HCT116 (cell line): ENCODE results near the gene NRCAM. TPM values are rescaled to one million over a fixed set of nuclear protein-coding genes. Genes with fewer than 3 reads are reported as not detected.

Experiments used
- ATAC-seq: fragments of 200-7000 bp; cut with Tn5 transposase; 2 replicates; pipeline ENCODE4 v1.9.1; 2020; ENCODE audit warnings: mild to moderate bottlenecking, moderate library complexity
- BruUV-seq: library from RNA; stranded (reverse); fragments of 400-500 nt; replicated peaks from 2 replicates; lab custom pipeline; 2021; lab: Mats Ljungman, UMichigan
- CTCF ChIA-PET: fragments of 300-600 bp; sonication (Branson Sonifier 250); formaldehyde crosslinking; loops from one replicate; lab custom pipeline; 2021; ENCODE audit warnings: antibody characterized with exemption; lab: Charles Lee
- POLR2A ChIA-PET: fragments of 300-600, 350-600 bp; sonication (Branson Sonifier 250); formaldehyde crosslinking; loops from one replicate; lab custom pipeline; 2021; ENCODE audit warnings: antibody characterized with exemption; lab: Charles Lee
- RAD21 ChIA-PET, 2 experiments: fragments of 300-600 bp; sonication (Branson Sonifier 250); formaldehyde crosslinking; loops; one replicate each; lab custom pipeline; 2023; ENCODE audit warnings: low total read pairs in 2 of 2; ENCODE audit not compliant: uncharacterized antibody in 2 of 2, unreplicated experiment in 2 of 2, low non-redundant PET in 1 of 2; lab: Charles Lee
- DNase-seq: peaks from one replicate; pipeline ENCODE4 v3.0.0-alpha.2; 2010; ENCODE audit warnings: low read depth, low spot score
- H2AFZ ChIP-seq: fragments of 200-600 bp; shearing (Covaris generic), sonication (generic); 2 replicates; pipeline ENCODE4 v1.6.1; 2017; ENCODE audit warnings: low read depth, mixed run types, mixed read lengths, antibody characterized with exemption, low read length; ENCODE audit not compliant: poor library complexity, severe bottlenecking
- H3K27ac ChIP-seq: 2 replicates; pipeline ENCODE4 v1.5.1; 2012; ENCODE audit warnings: low read depth, low read length
- H3K27me3 ChIP-seq: fragments of 200-600 bp; sonication (generic); 2 replicates; pipeline ENCODE4 v1.6.1; 2016; ENCODE audit warnings: mixed run types, low read length, mixed read lengths; ENCODE audit not compliant: insufficient read depth
- H3K36me3 ChIP-seq, 2 experiments: fragments of 200-500 bp in 1 of 2; fragments of 200-600 bp in 1 of 2; sonication (Bioruptor generic) in 1 of 2; sonication (generic) in 1 of 2; 2 replicates each; pipeline versions ENCODE4 v1.5.1 to v1.6.1; 2014 to 2016; ENCODE audit warnings: low read length in 2 of 2, inconsistent platforms in 1 of 2, mixed read lengths in 1 of 2, mixed run types in 1 of 2; ENCODE audit not compliant: insufficient read depth in 2 of 2, control insufficient read depth in 1 of 2
- H3K4me1 ChIP-seq, 2 experiments: fragments of 200-600 bp in 1 of 2; sonication (generic) in 1 of 2; 2 replicates each; pipeline versions ENCODE4 v1.5.1 to v1.6.1; 2012 to 2017; ENCODE audit warnings: low read length in 2 of 2, inconsistent platforms in 1 of 2, mild to moderate bottlenecking in 1 of 2, mixed read lengths in 1 of 2, mixed run types in 1 of 2, moderate library complexity in 1 of 2; ENCODE audit not compliant: insufficient read depth in 2 of 2, control insufficient read depth in 1 of 2
- H3K4me2 ChIP-seq: fragments of 200-600 bp; sonication (generic); 2 replicates; pipeline ENCODE4 v1.6.1; 2017; ENCODE audit warnings: mixed run types, low read length, mixed read lengths
- H3K4me3 ChIP-seq, 2 experiments: fragments of 200-600 bp in 1 of 2; sonication (generic) in 1 of 2; replicated peaks in 1 of 2; 2 replicates each; pipeline ENCODE4 v1.5.1; 2011 to 2016; ENCODE audit warnings: low read length in 2 of 2, control low read depth in 1 of 2, low read depth in 1 of 2, mild to moderate bottlenecking in 1 of 2, mixed read lengths in 1 of 2, mixed run types in 1 of 2
- H3K79me2 ChIP-seq: fragments of 200-600 bp; sonication (generic); 2 replicates; pipeline ENCODE4 v1.6.1; 2017; ENCODE audit warnings: mild to moderate bottlenecking, mixed run types, low read length, moderate library complexity, mixed read lengths; ENCODE audit not compliant: insufficient read depth
- H3K9ac ChIP-seq: fragments of 200-600 bp; sonication (generic); 2 replicates; pipeline ENCODE4 v1.6.1; 2016; ENCODE audit warnings: low read length, mixed read lengths
- H3K9me2 ChIP-seq: fragments of 200-600 bp; sonication (generic), shearing (Covaris generic); 2 replicates; pipeline ENCODE4 v1.6.1; 2017; ENCODE audit warnings: mixed run types, mild to moderate bottlenecking, moderate library complexity; ENCODE audit not compliant: insufficient read depth
- H3K9me3 ChIP-seq, 2 experiments: fragments of 200-500 bp in 1 of 2; fragments of 200-600 bp in 1 of 2; sonication (Bioruptor generic) in 1 of 2; sonication (generic) in 1 of 2; 2 replicates each; pipeline ENCODE4 v1.6.1; 2014 to 2017; ENCODE audit warnings: low read length in 2 of 2, mixed read lengths in 2 of 2, inconsistent platforms in 1 of 2, low read depth in 1 of 2, mild to moderate bottlenecking in 1 of 2, mixed run types in 1 of 2, moderate library complexity in 1 of 2; ENCODE audit not compliant: control insufficient read depth in 1 of 2, insufficient read depth in 1 of 2
- H4K20me1 ChIP-seq: fragments of 200-600 bp; sonication (generic), shearing (Covaris generic); 2 replicates; pipeline ENCODE4 v1.6.1; 2017; ENCODE audit warnings: mixed run types, mild to moderate bottlenecking, moderate library complexity; ENCODE audit not compliant: insufficient read depth
- ATF3 ChIP-seq: IDR thresholded peaks from 2 replicates; pipeline ENCODE4 v1.6.1; 2012
- EZH2 ChIP-seq: fragments of 200-600 bp; sonication (generic); IDR thresholded peaks from 2 replicates; pipeline ENCODE4 v1.6.1; 2017; ENCODE audit warnings: antibody characterized with exemption, mixed run types
- MAX ChIP-seq: IDR thresholded peaks from 2 replicates; pipeline ENCODE4 v1.6.1; 2012
- REST ChIP-seq: IDR thresholded peaks from 2 replicates; pipeline ENCODE4 v1.6.1; 2012; ENCODE audit warnings: low read depth
- SIN3A ChIP-seq: IDR thresholded peaks from 2 replicates; pipeline ENCODE4 v1.6.1; 2012; ENCODE audit warnings: low read depth
- ZFX ChIP-seq: fragments of 450-650 bp; IDR thresholded peaks from 2 replicates; pipeline ENCODE4 v1.6.1; 2017
- intact Hi-C: fragments of 100-400 bp; cut with micrococcal nuclease; formaldehyde crosslinking; loops from 2 replicates; pipeline ENCODE4 v1.10.0; 2022
- total RNA-seq: library from RNA; stranded (reverse); gene quantifications from one replicate; pipeline ENCODE4 v1.2.1, GENCODE V29; 2021; ENCODE audit not compliant: unreplicated experiment

NRCAM gene
- total RNA-seq, 1 experiment from 2014 or later, result 0.15 TPM

- no peak overlapping the region for H3K4me3 ChIP-seq
- TF ChIP-seq REST (no peak), ATF3 (no peak), EZH2 (no peak), MAX (no peak), ZFX (no peak), SIN3A (no peak)
- TF ChIP-seq, all 23 proteins: peak for 0
- Histone ChIP-seq H2AFZ (no peak overlapping the region), H3K27ac (no peak overlapping the region), H3K4me2 (no peak overlapping the region), H3K79me2 (no peaks in the 10 kb centered on the region), H3K4me1 (0 out of 4 replicates have a peak, but pooled peaks cover 0 to 4% of the 10 kb centered on the region in 2 experiments), H3K9ac (no peak overlapping the region), H3K36me3 (no peaks in the 10 kb centered on the region), H3K27me3 (no peaks in the 10 kb centered on the region), H3K9me3 (no peaks in the 10 kb centered on the region), H4K20me1 (no peaks in the 10 kb centered on the region), H3K9me2 (no peaks in the 10 kb centered on the region; the same call in 1 of the 2 replicates)
- DNase-seq (no peak), ATAC-seq (peak; percentile 27; the same call in 1 of the 2 replicates)
- CTCF ChIA-PET, result no interaction called here
- POLR2A ChIA-PET, result no interaction called here
- RAD21 ChIA-PET, result no interaction called here
- intact Hi-C loops, result no loop called here
- no TSS peak for BruUV-seq
Observed at GRCh38 chr7:108413782-108414492, 42.3 kb downstream of the NRCAM start.
